ENCODE measurements around the gene REM2.

REM2 gene

GRCh38 chr14:22883173-22883976 is at the start of gene REM2:
Gene REM2, plus strand, starts transcription at chr14:22883222. Its CDS starts 66 bp downstream, at chr14:22883288.
- no peak for FAIRE-seq

GRCh38 chr14:22835505-22835904 is 47.5 kb upstream of the REM2 start:
- FAIRE-seq: no peak

DNA sequence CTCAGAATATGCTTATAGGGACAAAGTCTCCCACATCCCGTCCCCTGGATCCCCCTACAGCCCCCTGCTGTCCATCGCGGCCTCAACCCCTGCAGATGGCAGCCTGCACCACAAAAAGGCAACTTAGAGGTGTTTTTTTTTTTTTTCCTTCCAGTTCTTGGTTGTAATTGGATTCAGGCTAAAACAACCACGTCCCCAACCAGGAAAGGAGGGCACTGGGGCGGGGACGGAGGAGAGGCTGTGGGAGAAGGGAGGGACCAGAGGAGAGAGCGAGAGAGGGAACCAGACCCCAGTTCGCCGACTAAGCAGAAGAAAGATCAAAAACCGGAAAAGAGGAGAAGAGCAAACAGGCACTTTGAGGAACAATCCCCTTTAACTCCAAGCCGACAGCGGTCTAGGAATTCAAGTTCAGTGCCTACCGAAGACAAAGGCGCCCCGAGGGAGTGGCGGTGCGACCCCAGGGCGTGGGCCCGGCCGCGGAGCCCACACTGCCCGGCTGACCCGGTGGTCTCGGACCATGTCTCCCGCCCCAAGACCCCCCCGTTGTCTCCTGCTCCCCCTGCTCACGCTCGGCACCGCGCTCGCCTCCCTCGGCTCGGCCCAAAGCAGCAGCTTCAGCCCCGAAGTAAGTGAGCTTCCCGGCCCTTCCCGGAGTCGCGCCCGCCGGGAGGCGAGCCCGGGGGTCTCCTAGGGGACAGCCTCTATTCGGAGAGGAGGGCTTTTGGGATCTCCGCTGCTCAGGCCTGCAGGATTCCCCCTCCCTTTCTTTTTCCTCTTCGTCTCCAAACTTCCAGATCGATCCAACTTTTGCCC is 46.5 kb upstream of the REM2 start, which contains the start of gene MMP14:
TSS of gene MMP14 (plus strand) at position 285 of the 813 bp plus-strand sequence. CDS start at position 518, 233 bp downstream.
- FAIRE-seq: no peak

GRCh38 chr14:22837114-22837749 is 45.8 kb upstream of the REM2 start:
- no peak for FAIRE-seq

DNA sequence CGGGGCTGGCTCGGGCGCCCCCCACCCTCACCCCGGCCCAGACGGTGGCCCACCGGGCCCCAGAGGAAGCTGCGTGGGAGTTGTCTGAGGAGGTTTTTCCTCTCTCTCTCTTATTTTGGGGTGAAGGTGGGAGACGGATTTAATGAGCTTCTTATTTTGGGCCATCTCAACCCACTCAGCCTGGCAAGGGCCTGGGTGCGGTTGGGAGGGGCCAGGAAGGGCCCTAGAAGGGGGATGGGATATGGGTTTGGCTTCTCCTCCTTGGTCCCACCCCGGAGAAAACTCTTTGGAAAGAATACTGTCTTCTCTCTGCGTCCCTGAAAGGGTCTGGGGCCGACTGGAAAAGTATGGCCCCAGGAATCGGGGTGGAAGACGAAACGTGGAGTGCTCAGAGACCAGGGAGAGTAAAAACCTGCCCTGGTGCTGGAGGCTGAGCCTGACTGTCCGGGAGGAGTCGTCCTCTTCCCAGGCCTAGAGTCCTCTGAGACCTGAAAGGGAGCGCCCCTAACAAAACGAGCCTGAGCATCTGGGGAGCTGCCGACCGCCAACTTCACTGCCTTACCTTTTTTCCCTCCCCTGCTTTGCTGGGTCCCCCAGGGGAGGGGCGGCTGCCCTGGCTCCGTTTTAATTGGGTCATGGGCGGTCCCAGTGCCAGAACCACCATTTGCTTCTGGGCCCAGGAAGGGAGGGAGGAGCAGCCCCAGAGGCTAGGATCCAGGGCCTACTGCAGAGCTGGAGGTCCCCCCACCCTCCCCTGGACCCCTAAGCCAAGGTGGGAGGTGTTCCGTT is 45.1 kb upstream of the REM2 start:
- no peak for FAIRE-seq

DNA sequence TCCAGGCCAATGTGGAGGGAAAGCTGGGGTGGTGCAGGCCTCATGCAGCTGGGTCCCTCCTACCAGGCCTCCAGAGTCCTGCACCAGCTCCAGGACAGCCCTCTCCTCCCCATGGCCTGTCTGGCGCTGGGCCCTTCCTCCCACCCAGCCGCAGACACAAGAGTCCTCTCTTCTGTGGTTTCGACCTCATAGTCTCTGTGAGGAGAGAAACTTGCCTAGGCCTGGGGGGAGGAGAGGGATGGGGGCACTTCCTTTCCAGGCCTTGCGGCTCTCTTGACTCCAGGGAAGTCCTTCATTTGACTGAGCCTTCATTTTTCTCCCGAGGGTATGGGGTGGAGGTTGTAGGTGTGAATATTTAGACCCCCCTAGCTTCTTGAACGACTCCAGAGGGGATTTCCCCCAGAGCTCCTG is 44.4 kb upstream of the REM2 start:
- FAIRE-seq: no peak

- no peak for FAIRE-seq
Measured at GRCh38 chr14:22839159-22839779, 43.8 kb upstream of the REM2 start.

GRCh38 chr14:22841311-22841710 is 41.7 kb upstream of the REM2 start:
- no peak for FAIRE-seq

DNA sequence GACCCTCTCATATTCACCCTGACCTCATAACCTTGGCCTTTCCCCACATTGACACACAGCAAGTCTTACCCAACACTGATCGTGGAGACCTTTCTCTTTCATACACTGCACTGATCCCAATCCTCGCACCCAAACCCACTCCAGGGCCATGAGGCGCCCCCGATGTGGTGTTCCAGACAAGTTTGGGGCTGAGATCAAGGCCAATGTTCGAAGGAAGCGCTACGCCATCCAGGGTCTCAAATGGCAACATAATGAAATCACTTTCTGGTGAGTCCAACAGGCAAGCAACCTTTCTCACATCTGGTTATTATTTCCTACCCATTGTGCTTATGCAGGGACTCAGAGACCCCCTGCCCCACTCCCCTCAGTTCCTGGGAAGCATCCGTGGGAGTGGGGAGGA is 41.3 kb upstream of the REM2 start:
- FAIRE-seq: no peak

GRCh38 chr14:22842211-22843122 is 40.6 kb upstream of the REM2 start:
- FAIRE-seq: no peak

- FAIRE-seq: no peak
Measured at GRCh38 chr14:22843123-22843925, 39.7 kb upstream of the REM2 start.

GRCh38 chr14:22844221-22845102 is 38.6 kb upstream of the REM2 start:
- no peak for FAIRE-seq

DNA sequence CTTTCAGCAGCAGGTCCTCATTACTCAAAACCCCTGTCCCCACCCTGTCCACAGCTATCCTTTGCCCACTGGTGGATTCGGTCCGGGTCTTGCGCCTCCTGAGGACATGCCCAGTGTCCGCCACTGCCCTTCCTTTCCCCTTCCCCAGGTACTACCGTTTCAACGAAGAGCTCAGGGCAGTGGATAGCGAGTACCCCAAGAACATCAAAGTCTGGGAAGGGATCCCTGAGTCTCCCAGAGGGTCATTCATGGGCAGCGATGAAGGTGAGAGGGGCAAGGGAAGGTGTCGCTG is 38.0 kb upstream of the REM2 start:
- no peak for FAIRE-seq

DNA sequence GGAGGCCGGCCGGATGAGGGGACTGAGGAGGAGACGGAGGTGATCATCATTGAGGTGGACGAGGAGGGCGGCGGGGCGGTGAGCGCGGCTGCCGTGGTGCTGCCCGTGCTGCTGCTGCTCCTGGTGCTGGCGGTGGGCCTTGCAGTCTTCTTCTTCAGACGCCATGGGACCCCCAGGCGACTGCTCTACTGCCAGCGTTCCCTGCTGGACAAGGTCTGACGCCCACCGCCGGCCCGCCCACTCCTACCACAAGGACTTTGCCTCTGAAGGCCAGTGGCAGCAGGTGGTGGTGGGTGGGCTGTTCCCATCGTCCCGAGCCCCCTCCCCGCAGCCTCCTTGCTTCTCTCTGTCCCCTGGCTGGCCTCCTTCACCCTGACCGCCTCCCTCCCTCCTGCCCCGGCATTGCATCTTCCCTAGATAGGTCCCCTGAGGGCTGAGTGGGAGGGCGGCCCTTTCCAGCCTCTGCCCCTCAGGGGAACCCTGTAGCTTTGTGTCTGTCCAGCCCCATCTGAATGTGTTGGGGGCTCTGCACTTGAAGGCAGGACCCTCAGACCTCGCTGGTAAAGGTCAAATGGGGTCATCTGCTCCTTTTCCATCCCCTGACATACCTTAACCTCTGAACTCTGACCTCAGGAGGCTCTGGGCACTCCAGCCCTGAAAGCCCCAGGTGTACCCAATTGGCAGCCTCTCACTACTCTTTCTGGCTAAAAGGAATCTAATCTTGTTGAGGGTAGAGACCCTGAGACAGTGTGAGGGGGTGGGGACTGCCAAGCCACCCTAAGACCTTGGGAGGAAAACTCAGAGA is 37.0 kb upstream of the REM2 start:
- no peak for FAIRE-seq

GRCh38 chr14:22846811-22847307 is 36.2 kb upstream of the REM2 start:
- FAIRE-seq: no peak

GRCh38 chr14:22847661-22848341 is 35.2 kb upstream of the REM2 start:
- FAIRE-seq: no peak

GRCh38 chr14:22848351-22849164 is 34.5 kb upstream of the REM2 start:
- no peak for FAIRE-seq
